Left ventricle myocardium inferior (tissue), 1 donor: ENCODE data around the gene OR52B6. TPM values are rescaled to one million over a fixed set of nuclear protein-coding genes. Genes with fewer than 3 reads are reported as not detected.

ENCODE experiments used
- DNase-seq: peaks from one replicate; pipeline ENCODE4 v3.0.0-alpha.2; 2020
- H3K27ac ChIP-seq: fragments of 200-600 bp; replicated peaks from 2 replicates; pipeline ENCODE4 v1.8.0; 2021
- H3K27me3 ChIP-seq: fragments of 200-600 bp; 2 replicates; pipeline ENCODE4 v1.8.0; 2021; ENCODE audit warnings: low read depth
- H3K36me3 ChIP-seq: fragments of 200-600 bp; 2 replicates; pipeline ENCODE4 v1.8.0; 2021
- H3K4me1 ChIP-seq: fragments of 200-600 bp; 2 replicates; pipeline ENCODE4 v1.8.0; 2021
- H3K4me3 ChIP-seq: fragments of 200-600 bp; 2 replicates; pipeline ENCODE4 v1.8.0; 2021; ENCODE audit warnings: mild to moderate bottlenecking, moderate library complexity
- H3K9me3 ChIP-seq: fragments of 200-600 bp; replicated peaks from 2 replicates; pipeline ENCODE4 v1.8.0; 2021
- CTCF ChIP-seq: fragments of 200-600 bp; IDR thresholded peaks from 2 replicates; pipeline ENCODE4 v1.8.0; 2021; ENCODE audit warnings: antibody characterized with exemption, mild to moderate bottlenecking, borderline replicate concordance
- intact Hi-C: fragments of 100-400 bp; cut with micrococcal nuclease; formaldehyde crosslinking; loops from one replicate; pipeline ENCODE4 v1.11.0; 2022
- total RNA-seq: library from RNA; stranded (reverse); fragmentation: NEBNext Ultra II Directional; extraction: Animal tissue kit (Norgen Biotek cat#: 25700); gene quantifications from one replicate; pipeline ENCODE4 v1.2.1, GENCODE V29; 2021
- donor health status: DM: no; HTN: yes; CAD: no; lungs with severe emphysema.

OR52B6 gene
- total RNA-seq, 1 donor from 2014 or later = not detected

- Histone ChIP-seq H3K27me3 (no peaks in the 10 kb centered on the region), H3K9me3 (no peaks in the 10 kb centered on the region), H3K4me3 (no peak overlapping the region), H3K27ac (no peak overlapping the region), H3K36me3 (no peaks in the 10 kb centered on the region), H3K4me1 (no peaks in the 10 kb centered on the region)
- no peak for TF ChIP-seq CTCF
- no peak for DNase-seq
- intact Hi-C loops = loop anchor here (10.0 kb wide), 1 partner anchor 92 kb away; no protein-coding TSS in a partner anchor
Measured at GRCh38 chr11:5556596-5557188, 24.0 kb upstream of the OR52B6 start.

- Histone ChIP-seq H3K27ac (no peak overlapping the region), H3K36me3 (no peaks in the 10 kb centered on the region), H3K4me3 (no peak overlapping the region), H3K4me1 (no peaks in the 10 kb centered on the region), H3K27me3 (no peaks in the 10 kb centered on the region), H3K9me3 (no peaks in the 10 kb centered on the region)
- TF ChIP-seq CTCF = no peak
- no peak for DNase-seq
- intact Hi-C loops = loop anchor here (10.0 kb wide), 1 partner anchor 93 kb away; no protein-coding TSS in a partner anchor
Measured at GRCh38 chr11:5557751-5558150, 22.9 kb upstream of the OR52B6 start.

GRCh38 chr11:5564259-5565019 is 16.2 kb upstream of the OR52B6 start:
- Histone ChIP-seq H3K27ac (no peak overlapping the region), H3K27me3 (no peaks in the 10 kb centered on the region), H3K9me3 (no peaks in the 10 kb centered on the region), H3K4me3 (no peak overlapping the region), H3K4me1 (no peaks in the 10 kb centered on the region), H3K36me3 (no peaks in the 10 kb centered on the region)
- TF ChIP-seq CTCF = no peak
- no peak for DNase-seq
- intact Hi-C loops = no loop called here

- Histone ChIP-seq H3K27ac (no peak overlapping the region), H3K4me3 (no peak overlapping the region), H3K36me3 (no peaks in the 10 kb centered on the region), H3K4me1 (no peaks in the 10 kb centered on the region), H3K9me3 (no peaks in the 10 kb centered on the region), H3K27me3 (no peaks in the 10 kb centered on the region)
- TF ChIP-seq CTCF = no peak
- intact Hi-C loops = no loop called here
- no peak for DNase-seq
Measured at GRCh38 chr11:5574654-5575053, 6.0 kb upstream of the OR52B6 start.

- TF ChIP-seq CTCF = no peak
- intact Hi-C loops = no loop called here
- DNase-seq = no peak
Measured at GRCh38 chr11:5575152-5575551, 5.5 kb upstream of the OR52B6 start.

More at GRCh38 chr11:5575152-5575551, 5.5 kb upstream of the OR52B6 start:
- H3K4me3 ChIP-seq = no peak overlapping the region
- no peaks in the 10 kb centered on the region for H3K27me3 ChIP-seq
- H3K9me3 ChIP-seq = no peaks in the 10 kb centered on the region
- no peaks in the 10 kb centered on the region for H3K4me1 ChIP-seq
- H3K27ac ChIP-seq = no peak overlapping the region
- H3K36me3 ChIP-seq = no peaks in the 10 kb centered on the region
